LoVo (cell line): ENCODE results near the gene NOXA1.
A peak's percentile ranks its signal among the peaks of the same experiment; 100 is the strongest.
"Not testable (repeated sequence)": the region's sequence is repeated elsewhere in the genome, so short reads cannot be mapped to it uniquely, and the experiment has no call there.

Source experiments
- DNase-seq: peaks from one replicate; pipeline ENCODE4 v3.0.0-alpha.2; 2016; ENCODE audit warnings: low spot score

Gene NOXA1, protein sequence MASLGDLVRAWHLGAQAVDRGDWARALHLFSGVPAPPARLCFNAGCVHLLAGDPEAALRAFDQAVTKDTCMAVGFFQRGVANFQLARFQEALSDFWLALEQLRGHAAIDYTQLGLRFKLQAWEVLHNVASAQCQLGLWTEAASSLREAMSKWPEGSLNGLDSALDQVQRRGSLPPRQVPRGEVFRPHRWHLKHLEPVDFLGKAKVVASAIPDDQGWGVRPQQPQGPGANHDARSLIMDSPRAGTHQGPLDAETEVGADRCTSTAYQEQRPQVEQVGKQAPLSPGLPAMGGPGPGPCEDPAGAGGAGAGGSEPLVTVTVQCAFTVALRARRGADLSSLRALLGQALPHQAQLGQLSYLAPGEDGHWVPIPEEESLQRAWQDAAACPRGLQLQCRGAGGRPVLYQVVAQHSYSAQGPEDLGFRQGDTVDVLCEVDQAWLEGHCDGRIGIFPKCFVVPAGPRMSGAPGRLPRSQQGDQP

DNA sequence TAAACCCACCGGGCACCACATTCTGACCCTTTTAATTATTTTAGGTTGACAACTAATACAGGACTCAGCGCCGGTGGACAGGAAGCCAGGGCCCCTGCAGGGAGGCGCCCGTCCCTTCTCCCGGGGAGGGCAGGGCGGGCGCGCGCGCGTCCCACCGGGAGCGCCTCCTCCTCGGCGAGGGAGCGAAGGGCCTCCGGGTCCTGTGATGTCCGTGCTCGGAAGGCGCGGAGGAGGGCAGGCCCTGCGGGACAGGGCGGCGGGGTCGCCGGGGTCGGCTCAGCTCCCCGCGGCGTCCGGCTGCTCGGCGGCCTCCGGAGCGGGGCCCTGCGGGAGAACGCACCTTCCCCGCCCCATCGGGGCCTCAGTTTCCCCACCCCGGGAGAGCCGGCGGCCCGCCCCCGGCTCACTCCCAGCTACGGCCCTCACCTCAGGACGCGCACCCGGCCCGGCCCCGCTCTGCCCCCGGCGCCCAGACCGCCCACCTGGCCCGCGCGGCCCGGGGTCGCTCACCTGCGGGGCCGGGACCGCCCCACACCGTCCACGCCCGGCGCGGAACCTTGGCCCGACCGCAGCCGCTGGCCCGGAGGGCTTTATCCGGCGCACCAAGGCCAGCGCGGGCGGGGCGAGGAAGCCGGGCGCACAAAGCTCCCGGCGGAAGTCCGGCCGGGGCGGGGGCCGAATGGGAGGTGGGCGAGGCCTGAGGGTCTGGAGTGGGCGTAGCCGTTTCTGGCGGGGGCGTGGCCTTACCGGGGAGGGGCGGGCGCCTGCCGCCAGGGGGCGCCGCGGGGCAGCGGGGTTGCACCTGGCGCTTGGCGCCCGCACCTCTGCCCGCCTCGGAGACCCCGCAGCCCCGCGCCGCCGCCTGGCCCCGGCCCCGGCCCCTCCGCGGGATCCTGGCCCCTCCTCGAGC is at the start of gene NOXA1, which contains the start of gene EXD3:
TSS of gene NOXA1 (plus strand) at position 790 of the 910 bp plus-strand sequence. CDS start 137 bp downstream, outside the sequence.
TSS of gene EXD3 (minus strand) at position 559 of the 910 bp plus-strand sequence. CDS start 27,805 bp downstream, outside the sequence.
- DNase-seq, result peak; percentile 94

DNA sequence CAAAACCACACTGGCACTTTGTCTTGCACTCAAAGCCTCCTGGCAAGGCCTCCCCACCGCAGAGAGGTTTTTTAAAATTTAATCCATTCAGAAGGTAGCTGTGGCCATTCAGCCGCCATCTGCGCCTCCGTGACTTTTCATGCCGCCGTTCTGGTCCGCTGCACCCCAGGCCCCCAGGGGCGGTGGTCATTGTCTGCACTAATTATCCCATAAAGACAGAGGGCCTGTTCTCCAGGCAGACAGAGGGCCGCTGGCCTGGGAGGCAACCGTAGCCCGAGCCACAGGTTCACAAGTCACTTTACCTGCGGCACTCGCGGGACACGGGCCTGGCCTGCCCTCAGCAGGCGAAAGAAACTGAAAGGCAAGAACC is 49.6 kb upstream of the NOXA1 start:
- no peak for DNase-seq

DNA sequence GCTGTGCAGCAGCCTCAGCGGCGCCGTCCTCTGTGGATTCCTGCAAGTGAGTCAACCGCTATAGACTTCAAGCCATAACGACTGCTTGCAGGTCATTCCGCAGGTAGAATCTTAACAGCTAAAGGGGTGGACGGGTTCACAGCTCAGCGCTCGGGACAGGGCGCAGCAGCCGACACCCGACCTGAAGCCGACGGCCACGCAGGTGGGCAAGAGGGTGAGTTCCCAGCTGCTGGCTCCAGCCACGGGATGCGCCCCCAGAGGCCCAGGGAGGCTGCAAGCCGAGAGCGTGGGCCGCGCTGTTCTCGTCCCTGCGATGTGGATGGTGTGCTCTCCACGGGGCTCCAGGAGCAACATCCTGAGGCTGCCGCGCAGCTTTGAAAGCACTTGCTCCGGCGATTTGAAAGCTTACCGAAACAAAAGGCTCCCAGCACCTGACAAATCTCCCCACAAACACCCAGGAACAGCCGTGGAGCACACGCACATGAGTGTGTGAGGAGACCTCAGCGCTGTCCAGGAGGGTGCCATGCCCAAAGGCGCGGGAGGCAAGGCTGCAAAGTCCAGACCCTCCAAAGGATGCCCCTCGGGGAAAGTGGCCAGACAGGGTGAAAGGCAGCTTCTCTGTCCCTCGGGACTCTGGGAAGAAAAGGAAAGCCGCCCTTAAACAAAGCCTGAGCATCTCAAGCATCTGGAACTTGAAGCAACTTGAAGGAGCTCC is 48.9 kb upstream of the NOXA1 start:
- no peak for DNase-seq

DNA sequence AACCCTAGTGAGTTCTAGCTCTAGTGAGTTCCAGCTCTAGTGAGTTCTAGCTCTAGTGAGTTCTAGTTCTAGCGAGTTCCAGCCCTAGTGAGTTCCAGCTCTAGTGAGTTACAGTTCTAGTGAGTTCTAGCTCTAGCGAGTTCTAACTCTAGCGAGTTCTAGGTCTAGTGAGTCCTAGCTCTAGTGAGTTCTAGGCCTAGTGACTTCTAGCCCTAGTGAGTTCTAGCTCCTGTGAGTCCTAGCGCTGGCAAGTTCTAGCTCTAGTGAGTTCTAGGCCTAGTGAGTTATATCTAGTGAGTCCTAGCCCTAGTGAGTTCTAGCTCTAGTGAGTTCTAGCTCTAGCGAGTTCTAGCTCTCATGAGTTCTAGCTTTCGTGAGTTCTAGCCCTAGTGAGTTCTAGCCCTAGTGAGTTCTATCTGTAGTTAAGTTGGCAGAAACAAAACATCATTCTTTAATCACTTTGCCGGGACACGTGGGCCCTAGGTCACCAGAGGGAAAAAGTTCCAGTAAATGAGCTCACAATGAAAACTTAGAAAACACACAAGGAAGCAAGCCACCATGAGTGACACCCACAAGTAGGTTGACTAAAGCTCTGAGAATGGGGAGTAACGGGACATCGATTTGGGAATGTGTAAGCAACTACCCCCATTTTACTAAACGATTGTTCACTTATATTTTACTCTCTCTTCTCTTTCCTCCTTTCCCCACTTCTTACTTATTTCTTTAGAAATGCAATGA is 47.7 kb upstream of the NOXA1 start:
- DNase-seq, result no peak

DNA sequence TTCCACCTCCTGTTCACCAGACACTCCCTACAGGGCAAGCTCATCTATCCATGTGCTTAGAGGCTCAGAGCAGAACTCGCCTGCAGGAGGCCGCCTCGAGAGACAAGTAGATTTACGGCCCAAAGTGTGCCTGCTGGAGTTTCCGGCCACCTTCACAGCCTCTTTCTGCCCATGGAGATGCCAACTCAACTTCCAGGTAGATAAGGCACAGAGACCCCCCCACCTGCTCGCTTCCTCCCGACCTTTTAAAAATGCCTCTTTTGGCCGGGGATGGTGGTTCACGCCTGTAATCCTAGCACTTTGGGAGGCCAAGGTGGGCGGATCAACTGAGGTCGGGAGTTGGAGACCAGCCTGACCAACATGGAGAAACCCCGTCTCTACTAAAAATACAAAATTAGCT is 46.8 kb upstream of the NOXA1 start:
- DNase-seq, result no peak

DNA sequence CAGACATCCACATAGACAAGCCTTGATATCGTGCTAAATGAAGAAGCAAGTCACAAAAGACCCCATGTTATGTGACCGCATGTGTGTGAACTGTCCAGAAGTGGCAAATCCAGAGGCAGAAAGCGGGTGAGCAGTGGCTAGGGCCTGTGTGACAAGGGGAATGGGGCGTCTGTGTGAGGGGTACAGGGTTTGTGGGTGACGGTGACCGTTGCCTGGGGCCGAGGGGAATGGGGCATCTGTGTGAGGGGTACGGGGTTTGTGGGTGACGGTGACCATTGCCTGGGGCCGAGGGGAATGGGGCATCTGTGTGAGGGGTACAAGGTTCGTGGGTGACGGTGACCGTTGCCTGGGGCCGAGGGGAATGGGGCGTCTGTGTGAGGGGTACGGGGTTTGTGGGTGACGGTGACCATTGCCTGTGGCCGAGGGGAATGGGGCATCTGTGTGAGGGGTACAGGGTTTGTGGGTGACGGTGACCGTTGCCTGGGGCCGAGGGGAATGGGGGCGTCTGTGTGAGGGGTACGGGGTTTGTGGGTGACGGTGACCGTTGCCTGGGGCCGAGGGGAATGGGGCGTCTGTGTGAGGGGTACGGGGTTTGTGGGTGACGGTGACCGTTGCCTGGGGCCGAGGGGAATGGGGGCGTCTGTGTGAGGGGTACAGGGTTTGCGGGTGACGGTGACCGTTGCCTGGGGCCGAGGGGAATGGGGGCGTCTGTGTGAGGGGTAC is 44.3 kb upstream of the NOXA1 start:
- DNase-seq, result not testable (repeated sequence)

DNA sequence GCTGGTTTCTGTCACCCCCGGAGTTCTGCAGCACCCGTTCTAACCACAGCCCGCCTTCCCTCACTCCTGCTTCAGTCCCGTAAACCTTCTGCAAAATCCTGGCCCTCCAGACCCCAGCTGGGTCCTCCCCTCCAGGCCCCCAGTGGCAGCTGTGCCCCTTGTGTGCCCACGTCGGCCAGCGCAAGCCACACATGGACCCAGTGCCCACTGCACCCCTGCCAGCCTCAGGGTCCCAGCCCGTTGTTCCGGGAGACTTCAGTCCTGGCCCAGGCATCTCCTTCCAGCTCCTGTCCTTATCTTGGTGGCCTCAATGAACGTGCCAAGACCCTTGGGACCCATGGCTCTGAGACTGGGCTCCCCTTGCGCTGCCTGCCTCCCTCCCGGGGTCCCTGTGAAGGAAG is 43.4 kb upstream of the NOXA1 start:
- DNase-seq, result no peak

DNA sequence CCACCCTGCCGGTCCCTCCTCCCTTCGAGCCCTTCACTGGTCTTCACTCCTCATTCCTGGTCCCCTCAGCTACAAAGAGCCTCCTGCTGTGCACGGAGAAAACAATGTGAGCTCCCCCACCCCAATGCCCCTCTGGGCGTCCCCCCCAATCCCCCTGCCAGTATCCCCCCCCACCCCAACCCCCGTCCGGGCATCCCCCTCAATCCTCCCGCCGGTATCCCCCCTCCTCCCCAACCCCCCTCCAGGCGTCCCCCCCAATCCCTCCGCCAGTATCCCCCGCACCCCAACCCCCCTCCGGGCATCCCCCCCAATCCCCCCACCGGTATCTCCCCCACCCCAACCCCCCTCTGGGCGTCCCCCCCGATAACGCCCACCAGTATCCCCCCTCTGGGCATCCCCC is 43.0 kb upstream of the NOXA1 start:
- no peak for DNase-seq

DNA sequence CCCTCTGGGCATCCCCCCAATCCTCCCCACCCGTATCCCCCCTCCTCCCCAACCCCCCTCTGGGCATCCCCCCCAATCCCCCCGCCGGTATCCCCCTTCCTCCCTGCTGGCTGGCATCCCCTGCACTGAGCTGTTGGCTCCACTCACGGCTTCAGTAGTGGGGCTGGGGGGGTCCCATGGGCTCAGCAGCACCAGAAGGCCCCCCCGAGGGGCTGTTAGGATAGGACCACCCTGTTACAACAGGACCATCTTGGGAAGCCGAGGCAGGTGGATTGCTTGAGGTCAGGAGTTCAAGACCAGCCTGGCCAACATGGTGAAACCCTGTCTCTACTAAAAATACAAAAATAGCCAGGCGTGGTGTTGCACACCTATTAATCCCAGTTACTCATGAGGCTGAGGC is 42.6 kb upstream of the NOXA1 start:
- DNase-seq, result no peak

DNA sequence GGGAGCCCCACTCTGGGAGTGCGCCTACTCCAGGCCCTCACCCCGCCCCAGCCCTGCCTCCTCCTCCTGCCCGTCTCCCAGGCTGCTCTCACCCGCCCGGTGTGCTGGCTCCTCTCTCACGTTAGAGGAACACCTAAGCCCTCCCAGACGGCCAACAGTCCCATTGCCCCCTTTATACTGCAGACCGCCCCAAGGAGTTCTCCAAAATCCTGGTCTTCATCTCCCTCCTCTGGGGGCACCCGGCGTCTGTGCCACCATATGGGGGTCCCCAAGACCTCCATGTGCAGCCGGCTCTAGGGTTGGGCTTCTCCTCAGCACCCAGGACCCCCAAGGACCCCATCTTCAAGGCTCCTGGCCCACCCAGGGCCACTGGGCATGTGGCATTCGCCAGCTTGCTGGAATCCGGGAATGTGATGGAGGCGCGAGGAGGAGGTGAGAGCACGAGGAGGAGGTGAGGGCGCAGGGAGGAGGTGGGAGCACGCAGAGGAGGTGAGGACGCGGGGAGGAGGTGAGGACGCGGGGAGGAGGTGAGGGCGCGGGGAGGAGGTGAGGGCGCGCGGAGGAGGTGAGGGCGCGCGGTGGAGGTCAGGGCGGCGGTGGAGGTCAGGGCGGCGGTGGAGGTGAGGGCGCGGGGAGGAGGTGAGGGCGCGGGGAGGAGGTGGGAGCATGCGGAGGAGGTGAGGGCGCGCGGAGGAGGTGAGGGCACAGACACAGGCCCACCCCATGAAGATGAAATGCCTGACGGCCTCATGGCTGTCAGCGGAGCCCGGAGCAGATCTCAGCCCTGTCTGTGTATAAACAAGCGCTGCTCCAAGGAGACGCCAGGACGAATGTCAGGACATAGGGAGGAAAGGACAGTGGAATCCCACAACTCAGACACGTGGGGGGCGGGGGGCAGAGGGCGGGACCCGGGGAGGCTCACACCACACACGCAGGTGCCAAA is 41.4 kb upstream of the NOXA1 start:
- no peak for DNase-seq

DNA sequence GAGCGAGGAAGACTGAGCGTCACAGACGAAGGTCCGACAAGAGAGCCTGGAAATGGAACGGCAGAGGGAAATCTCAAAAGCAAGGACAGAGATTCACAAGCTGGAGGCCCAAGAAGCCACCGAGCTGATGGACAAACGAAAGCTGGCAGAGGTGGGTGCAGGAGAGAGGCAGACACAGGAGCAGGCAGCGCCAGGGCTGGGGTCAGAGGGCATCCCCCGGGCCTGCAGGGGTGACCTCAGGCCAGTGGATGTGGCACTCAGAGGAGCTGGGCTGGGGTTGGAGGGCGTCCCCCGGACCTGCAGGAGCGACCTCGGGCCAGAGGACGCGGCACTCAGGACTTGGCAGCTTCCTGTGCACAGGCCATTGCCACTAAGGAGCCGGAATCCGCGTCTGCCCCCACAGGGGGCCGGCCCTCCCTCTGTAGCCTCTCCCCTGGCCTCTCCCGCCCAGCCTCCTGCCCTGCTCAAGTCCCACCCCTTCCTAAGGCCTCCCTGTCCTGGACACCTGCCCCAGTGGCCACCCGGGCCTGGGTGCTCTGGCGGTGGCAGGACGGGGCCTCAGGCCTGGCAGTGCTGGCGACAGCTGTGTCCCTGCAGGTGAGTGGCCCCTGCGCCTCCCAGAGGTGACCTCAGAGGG is 40.6 kb upstream of the NOXA1 start:
- DNase-seq, result no peak

DNA sequence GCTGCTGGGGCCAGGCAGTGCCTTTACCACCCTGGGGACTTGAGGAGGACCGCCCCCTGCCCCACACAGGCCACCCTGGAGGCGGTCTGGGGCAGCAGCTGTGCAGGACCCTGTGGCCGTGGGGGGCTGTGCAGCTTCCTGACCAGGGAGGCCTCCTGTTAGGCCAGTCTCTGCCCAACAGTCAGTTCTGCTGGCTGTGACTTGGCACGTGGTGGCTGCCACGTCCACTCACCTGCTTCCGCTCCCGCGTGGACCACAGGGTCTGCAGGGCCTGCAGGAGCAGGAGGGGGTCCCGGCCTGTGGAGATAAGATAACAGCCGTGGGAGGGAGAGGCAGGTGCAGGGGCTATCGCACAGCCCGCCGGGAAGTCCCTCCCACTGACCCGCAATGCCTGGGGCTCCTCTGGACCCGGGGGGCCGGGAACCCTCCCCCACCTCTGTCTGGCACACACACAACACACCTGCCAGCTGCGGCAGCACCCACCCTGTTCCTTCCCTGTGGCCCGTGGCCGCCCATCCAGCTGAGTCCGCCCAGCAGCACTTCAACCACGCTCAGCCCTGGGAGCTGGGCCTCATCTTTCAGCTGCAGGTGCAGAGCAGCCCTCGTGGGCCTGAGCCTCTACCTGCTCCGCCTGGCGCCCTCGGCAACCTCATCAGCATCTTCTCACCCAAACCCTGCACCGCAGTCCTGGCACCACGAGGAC is 40.0 kb upstream of the NOXA1 start:
- no peak for DNase-seq

DNA sequence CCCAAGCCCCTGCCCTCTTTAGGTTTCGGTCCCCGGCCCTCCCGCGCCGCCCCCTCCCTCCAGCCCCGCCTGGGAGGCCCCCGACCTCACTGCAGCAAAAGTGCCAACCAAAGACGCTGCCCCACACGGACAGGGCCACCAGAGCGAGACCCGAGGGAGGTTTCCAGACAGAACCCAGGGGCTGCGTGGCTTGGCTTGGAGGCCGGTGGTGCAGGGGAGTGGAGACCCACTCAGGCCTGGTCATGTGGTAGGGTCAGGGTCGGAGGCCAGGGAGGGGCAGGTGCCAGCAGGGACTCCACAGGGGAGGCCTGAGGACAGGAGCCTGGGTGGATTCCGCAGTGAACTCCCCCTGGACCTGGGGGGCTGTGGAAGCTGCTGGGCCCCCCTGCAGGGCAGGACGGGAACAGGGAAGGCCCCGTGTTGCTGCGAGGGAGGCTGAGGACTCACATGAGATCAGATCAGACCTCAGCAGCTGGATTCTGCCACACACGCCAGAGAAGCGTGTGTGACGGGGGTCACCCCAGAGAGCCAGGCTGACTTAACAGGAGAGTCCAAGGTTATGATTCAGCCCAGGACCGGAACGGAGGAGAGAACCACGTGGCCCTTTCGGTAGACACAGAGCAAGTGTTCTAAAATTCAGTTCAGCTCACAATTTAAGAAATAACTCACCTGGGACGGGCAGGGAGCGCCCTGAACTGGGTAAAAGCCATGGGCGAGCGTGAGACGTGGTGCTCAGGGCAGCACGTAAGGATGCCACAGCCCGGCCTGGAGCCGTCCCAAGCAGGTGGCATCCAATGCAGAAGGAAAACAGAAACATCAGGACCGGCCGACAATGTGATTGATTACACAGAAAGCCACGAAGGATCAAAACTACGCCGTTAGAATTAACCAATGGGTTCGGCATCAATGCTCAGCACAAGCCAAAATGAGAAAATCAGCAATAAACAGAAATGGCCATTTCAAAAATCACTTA is 39.1 kb upstream of the NOXA1 start:
- no peak for DNase-seq

DNA sequence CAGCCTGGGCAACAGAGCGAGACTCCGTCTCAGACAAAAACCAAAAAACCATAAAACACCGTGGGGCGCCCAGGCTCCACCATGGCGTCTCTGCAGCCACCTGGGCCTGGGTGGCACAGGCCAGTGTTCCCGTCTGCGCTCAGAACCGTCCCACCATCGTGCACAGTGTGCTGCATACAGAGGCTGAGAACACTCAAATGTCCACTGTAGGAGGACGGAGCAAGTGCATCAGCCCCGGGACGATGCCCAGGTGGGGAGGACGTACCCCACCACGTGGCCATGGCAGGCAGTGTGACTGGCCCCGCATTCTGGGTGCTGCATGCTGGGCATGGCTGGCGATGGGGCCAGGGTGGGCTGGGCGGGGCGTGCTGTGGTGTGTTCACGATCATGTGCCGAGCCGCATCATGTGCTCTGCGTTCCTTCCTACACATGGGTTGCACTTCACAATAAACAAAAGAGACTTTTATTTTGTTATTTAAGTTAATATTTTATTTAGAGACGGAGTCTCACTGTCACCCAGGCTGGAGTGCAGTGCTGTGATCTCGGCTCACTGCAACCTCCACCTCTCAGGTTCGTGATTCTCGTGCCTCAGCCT is 38.0 kb upstream of the NOXA1 start:
- DNase-seq, result no peak

DNA sequence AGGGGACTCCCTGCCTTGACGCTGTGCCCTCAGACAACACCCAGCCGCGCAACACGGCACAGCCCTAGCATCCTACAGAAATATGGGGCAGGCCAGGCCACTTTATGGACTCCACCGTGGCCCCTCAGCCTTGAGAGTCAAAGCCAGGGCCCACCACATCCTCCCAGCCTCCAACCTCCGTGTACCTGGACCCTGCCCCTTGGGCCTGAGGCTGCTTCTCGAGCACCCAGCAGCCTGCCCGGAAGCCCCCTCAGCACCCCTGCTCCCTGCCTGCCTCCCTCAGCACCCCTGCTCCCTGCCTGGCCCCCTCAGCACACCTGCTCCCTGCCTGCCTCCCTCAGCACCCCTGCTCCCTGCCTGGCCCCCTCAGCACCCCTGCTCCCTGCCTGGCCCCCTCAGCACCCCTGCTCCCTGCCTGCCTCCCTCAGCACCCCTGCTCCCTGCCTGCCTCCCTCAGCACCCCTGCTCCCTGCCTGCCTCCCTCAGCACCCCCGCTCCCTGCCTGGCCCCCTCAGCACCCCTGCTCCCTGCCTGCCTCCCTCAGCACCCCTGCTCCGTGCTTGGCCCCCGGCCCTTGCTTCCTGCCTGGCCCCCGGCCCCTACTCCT is 36.6 kb upstream of the NOXA1 start:
- DNase-seq, result not testable (repeated sequence)

DNA sequence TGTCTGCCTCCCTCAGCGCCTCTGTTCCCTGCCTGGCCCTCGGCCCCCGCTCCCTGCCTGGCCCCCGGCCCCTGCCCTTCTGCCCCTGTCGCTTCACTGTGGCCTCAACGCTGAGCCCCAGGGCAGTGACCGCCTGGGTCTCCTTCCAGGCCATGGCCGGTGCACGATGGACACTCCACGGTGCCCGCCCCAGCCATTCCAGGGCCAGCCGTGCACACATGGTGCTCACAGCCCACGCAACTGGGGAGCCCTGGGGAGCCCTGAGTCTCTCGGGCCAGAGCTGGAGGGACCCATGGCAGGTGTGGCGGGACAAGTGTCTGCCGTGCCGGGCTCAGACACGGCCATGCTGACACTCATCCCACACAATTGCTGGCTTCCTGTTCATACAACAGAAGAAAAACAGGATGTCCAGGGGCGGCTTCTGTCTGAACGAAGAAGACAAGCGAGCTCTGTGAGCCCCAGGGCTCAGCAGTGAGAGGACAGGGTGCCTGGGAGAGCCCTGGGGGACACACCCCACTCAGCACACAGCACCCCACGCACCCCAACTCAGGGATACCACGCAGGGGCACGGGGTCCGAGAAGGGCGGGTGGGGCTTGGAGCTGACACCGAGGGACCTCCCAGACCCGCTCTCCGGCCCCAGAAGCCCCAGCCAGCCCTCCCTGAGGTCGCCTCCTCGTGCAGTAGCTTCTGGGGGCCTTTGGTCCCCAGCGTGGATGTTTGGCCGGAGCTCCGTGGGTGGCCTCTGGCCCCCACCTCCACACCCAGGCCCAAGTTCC is 35.9 kb upstream of the NOXA1 start:
- no peak for DNase-seq
